GM13976 (cell line): Measurements from ENCODE around the gene FKBP8.
"Not testable (repeated sequence)": the region's sequence is repeated elsewhere in the genome, so short reads cannot be mapped to it uniquely, and the experiment has no call there.

Experiments used
- DNase-seq: peaks from one replicate; pipeline ENCODE4 v3.0.0; 2012; ENCODE audit warnings: low spot score
- CTCF ChIP-seq: IDR thresholded peaks from 2 replicates; pipeline ENCODE4 v1.5.1; 2012; ENCODE audit warnings: borderline replicate concordance, mild to moderate bottlenecking; ENCODE audit not compliant: insufficient read depth; ENCODE audit errors: extremely low read depth, missing control alignments, control extremely low read depth
- in situ Hi-C: fragments of 300-500 bp; cut with MboI; formaldehyde crosslinking; loops from one replicate; pipeline ENCODE4 v1.12.0; 2022; ENCODE audit warnings: low sequenced_read_pairs, mixed read lengths, inconsistent platforms; ENCODE audit not compliant: unreplicated experiment

Gene FKBP8

GRCh38 chr19:18532168-18532890 is 11.0 kb downstream of the FKBP8 start:
- DNase-seq = no peak
- in situ Hi-C loops = no loop called here
- TF ChIP-seq CTCF = no peak

- no peak for TF ChIP-seq CTCF
- in situ Hi-C loops = no loop called here
- DNase-seq = no peak
These were observed 11.9 kb downstream of the FKBP8 start for GRCh38 chr19:18531485-18531884.

GRCh38 chr19:18529782-18530181 is 13.6 kb downstream of the FKBP8 start:
- in situ Hi-C loops = no loop called here
- DNase-seq = no peak
- no peak for TF ChIP-seq CTCF

GRCh38 chr19:18526316-18526715 is 17.1 kb downstream of the FKBP8 start:
- TF ChIP-seq CTCF = no peak
- no peak for DNase-seq
- in situ Hi-C loops = no loop called here

- no peak for DNase-seq
- TF ChIP-seq CTCF = no peak
- in situ Hi-C loops = no loop called here
These were observed 19.5 kb downstream of the FKBP8 start for GRCh38 chr19:18523841-18524240.

GRCh38 chr19:18522862-18523440 is 20.4 kb downstream of the FKBP8 start:
- in situ Hi-C loops, DNase-seq: not testable (repeated sequence)

- DNase-seq = peak; percentile 99
- no peak for TF ChIP-seq CTCF
- in situ Hi-C loops = no loop called here
These were observed 21.1 kb downstream of the FKBP8 start for GRCh38 chr19:18522124-18522861.
